ENCODE measurements around the gene UNC13B.

Gene UNC13B

DNA sequence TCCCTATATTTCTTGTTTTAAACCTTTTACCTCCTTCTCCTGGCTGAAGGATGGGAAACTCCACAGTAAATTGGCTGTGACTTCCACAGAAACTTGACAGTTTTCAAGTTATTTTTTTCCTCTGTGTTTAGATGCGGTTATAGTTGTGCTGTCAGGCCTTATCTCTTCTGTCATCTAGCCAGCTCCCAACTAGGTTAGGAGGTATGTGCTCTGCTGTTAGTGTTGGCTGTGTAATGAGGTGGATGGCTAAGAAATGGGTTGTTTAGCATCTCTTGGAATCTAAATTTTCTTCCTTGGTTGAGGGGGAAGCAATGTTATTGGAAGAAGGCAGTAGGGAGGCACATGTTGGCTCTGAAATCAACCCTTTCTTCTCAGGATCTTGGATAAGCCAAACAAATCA lies 178.2 kb downstream of the UNC13B start:
- no peak for DNase-seq

DNA sequence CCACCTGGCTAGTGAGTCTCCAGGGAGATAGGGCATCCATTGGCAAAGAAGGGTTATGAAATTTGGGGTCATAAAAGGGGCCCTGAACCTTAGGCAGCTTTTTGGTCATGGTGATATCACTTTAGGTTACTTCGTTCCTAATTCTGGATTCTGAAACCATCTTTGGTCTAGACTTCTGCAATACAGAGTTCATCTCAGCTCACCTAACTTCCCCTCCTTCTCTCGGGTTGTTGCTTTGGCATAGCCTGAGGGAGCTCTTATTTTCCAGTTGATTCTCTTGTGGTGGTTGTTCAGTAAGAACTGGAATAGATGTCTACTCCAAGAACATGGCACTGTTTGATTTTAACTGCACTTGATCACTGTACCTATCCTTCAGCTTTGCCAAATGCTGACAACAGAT lies 179.2 kb downstream of the UNC13B start:
- no peak for DNase-seq

DNA sequence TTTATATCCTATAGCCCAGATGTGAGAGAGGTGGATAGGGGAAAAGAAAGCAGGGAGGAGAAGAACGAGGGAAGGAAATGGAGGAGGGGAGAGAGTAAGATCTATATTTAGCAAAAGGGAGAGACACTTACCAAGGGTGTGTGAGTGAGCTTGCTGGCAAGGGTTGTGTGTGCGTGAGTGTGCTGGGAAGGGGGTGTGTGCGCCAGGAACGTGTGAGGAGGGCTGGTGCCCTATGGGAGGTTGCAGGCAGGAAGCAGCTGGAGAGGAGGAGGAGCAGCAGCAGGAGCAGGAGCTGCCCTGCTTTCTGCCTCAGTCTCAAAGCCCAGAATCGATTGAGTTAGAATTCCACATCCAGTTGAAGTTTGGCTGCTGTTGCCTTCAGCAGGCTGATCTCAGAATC lies 179.8 kb downstream of the UNC13B start:
- DNase-seq, result no peak

DNA sequence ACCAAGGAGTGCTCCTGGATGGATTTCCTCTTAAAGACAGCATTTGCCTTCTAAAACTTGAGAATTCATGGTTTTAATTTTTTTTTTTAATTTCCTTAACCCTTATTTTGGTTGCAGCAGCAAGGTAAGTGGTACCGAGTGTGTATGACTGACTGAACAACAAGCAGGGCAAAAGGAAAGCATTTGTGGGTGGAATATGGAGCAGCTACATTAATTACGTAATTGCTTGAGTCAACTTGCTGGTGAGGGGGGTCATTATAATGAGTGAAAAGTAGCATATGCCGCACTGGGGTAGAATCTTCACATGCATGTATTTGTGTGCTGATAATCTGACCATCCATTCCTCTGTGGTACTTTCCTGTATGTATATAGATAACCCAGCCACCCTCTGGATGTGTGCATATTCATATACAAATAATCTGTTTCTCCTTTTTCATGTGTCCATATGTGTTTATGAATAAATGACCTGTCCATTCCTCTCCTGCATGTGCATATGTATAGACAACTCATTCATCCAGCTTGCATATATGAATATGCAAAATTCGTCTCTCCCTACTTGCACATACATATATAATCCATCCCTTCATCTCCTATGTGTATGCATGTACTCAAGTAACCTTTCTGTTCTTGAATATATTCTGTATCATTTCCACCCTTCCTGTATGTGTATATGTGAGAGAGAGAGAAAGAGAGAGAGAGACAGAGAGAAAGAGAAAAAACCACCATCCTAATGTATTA lies 180.6 kb downstream of the UNC13B start:
- no peak for DNase-seq

DNA sequence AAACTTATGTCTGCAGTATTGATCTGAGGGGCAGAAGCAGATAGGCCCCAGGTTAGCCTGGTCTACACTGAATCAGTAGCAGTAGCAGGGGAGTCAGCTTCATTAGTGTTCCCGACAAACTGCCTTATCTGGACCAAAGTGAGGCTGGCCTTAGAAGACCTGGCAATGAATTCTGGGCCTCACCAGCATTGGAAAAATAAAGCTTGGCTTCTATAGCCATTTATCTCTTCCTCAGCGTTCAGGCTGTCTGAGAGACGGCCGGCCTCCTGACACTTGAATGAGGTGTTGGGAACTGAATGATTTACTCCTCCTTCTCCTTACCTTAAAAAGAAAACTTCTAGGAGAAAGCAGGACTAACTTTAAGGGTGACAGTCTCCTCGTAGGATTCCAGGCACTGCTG lies 186.3 kb downstream of the UNC13B start:
- no peak for DNase-seq

DNA sequence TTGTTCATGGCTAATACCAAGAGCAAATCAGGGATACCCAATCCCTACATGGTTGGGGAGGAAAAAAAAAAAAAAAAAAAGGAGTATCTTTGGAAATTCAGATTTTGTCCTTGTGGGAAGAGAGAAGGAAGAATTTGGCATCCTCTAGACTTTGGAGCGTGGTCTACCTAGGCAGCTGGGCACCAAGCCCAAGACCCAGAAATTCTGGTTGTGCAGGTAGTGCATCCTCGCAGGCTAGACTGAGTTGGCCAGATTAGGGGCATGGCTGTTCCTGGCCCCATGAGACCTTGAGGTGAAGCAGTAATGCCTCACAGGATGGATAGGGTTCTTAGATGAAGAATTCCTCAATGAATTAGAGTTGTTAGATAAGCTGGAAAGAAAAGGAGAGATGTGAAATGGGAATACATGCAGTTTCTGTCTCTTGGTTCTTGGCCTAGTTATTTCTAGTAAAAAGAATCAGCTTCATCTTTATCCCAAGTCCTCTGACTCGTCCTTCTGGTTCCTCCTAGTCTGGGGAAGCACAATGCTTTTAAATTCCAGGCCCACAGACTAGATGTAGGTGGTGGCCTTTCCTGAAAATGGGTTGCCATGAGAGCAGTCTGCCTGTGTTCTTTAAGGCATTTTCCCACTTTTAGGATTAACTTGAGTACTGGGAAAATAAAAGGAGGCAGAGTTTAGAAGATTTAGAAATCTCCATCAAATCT lies 187.6 kb downstream of the UNC13B start:
- DNase-seq, result no peak

DNA sequence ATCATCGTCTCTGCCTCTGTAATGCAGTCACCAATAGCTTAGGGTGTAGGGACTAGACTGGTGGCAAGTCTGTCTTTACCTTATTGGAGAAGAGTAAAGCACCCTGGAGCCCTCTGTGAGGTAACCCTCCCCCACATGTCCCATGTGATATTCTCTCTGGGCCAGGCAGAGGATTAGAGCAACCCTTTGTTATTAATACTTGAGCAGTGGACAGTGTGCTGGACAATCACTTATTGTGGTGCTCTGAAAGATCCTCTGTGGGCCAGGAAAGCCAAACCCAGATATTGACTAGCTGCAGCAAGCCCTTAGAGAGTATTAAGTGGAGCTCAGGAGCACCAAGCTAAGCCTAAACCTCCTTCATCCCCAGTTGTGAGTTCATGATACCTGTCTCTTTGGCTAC lies 188.4 kb downstream of the UNC13B start:
- DNase-seq, result no peak

DNA sequence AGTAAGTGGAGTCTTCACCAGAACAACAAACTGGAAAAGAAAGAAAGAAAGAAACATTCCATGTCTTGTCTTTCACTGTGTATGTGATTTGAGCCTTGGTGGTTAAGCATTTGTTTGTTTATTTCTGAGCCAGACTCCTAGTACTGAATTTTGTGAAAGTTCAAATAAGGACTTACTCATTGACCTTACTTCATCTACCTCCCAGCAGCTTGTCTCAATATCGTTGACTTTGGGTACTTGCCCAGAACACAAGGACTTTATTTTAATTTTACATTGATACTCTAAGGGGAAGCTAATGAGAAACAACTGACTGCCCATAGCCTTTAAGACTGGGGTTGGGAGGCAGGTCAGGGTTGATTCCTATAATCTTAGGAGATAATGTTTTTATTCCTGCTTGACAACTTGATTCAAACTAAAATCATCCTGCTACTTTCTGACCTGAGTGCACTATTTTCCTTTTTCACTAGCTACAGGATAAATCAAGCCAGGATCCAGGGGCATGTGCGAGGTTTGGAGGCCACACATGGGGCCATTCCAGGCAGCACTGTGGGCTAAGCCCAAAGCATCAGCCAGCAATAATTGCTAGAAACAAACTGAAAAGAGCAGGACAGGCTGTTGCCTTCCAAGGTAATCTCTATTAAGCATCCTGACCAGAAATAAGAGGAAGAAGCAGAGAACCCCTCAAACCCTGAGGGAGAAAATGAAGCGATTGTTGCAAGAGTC lies 189.2 kb downstream of the UNC13B start:
- no peak for DNase-seq

DNA sequence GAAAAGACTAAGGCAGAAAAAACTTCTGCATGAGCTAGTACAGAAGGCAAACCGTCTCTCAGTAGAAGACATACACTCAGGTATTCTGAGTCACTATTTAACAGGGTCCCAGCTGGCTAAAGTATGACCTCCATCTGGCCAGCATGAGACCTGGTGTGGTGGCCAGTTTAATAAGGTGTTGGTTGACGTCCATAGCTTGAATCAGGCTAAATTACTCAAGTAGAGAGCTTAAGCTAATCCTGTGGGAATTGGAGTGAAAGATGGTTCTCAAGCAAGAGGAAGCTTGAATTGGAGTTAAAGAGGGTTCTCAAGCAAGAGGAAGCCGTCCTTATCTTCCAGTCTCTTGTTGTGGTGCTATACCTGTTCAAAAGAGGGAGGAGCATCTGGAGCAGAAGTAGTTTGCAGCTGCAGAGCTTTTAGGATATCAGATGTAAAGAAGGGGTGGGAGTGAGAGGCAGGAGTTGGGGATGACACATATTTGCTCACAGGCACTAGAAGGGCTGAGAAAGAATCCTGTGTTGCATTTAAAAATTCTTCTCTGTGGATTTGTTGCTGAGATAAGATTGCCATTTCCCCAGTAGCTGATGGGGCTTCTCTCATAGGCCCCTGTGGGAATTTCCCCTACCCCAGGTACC lies 192.0 kb downstream of the UNC13B start:
- no peak for DNase-seq

DNA sequence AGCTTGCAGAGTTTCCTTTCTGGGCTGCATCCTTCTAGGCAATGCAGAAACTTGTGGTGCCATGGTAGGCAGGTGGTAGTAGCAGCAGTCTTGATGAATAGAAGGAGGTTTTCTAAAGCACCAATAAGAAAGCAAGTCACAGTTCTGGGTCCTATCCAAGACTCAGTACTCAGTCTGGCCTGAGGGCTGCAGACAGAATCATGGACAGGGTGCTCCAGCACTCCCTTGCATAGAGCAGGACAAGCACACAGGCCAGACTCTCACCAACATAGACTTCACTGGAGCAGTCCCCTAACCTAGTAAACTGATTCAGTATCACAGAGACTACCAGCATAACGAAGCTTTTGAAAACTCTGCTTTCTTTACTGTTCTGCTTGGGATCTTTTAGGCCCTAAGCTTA lies 194.1 kb downstream of the UNC13B start:
- no peak for DNase-seq

DNA sequence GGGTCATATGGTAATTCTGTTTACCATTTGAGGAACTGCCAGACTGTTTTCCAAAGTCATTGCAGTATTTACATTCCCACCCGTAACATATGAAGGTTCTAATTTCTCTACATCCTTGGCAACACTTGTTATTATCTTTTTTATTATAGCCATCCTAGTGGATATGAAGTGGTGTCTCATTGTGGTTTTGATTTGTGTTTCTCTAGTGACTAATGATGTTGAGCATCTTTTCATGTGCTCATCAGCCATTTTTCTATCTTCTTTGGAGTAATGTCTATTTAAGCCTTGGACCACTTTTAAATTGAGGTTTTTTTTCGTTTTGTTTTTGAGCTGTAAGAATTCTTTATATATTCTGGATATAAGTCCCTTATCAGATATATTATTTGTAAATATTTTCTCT lies 195.3 kb downstream of the UNC13B start:
- no peak for DNase-seq

DNA sequence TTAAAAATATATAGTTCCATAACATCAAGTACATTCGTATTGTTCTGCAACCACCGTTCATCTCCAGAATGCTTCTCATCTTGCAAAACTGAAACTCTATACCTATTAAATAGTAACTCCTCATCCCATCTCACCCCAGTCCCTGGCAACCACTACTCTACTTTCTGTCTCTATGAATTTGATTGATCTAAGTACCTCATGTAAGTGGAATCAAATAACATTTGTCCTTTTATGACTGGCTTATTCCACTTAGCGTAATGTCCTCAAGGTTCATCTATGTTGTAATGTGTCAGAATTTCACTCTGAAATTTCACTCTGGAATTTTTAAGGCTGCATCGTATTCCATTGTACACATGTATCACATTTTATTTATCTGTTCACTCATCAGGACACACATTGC lies 196.0 kb downstream of the UNC13B start:
- DNase-seq, result no peak

DNA sequence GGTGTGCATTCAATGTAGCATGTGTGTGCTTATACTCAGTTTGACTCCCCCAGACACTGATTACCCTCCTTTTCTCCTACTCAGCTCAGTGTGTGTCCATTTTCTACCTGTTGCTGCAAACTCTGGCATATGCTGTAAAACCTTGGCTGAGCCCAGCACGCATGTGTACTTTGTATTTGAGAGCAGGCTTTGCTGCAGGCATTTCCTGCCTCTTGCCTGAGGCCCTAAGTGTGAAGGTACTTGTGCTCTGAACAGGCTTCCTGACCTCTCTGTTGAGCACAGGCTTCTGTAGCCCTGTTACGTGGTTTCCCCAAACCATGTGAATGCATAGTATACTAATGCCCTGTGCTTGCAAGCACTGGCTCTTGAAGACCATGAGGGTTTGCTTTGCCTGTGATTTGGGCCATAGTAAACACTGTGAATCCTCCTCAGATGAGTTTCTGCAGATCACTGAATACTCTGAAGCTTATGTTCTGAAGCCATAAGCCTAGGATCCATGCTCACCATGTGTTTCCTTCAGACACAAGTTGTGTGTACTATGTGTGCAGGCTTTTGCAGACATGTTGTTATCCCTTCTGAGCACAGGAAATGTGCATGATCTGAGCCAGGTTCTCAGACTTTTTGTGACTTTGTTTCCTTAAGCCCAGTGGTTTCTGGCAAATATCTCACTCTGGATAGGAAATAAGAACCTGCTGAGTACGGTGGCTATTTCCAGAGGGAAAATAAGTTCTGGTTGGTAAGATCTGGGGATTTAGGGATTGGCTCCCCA lies 203.2 kb downstream of the UNC13B start:
- no peak for DNase-seq

DNA sequence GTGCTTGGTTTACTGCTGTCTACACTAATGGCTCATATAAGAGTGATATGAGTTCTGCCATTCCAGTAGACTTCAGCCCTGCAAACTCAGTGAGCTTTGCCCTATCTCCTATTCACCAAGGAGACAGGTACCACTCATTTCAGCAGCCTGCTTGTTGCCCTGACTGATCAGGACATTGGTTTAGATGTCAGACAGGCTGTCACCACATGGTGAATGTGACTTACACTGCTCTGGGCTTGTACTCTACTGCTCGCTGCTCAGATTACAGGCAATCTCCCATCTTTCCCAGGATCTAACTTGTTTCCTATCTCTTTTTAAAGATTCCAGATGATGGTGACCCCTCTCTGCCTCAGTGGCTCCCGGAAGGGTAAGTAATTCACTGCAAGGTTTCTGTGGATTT lies 204.8 kb downstream of the UNC13B start:
- no peak for DNase-seq

DNA sequence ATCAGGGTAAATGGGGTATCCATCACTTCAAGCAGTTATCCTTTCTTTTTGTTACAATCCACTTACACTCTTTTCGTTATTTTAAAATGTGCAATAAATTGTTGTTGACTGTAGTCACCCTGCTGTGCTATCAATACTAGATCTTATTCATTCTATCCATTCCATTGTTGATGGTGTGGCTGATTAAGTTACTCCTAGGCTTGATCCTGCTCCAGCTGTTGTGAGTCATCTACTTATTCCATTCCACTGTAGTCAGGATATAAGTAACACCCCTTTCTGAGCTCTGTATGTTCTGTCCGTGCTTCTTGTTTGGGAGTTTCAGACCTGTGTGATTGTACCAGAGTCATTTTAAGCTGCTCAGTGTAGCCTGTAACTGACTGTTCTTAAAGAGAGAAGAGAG lies 205.6 kb downstream of the UNC13B start:
- no peak for DNase-seq

DNA sequence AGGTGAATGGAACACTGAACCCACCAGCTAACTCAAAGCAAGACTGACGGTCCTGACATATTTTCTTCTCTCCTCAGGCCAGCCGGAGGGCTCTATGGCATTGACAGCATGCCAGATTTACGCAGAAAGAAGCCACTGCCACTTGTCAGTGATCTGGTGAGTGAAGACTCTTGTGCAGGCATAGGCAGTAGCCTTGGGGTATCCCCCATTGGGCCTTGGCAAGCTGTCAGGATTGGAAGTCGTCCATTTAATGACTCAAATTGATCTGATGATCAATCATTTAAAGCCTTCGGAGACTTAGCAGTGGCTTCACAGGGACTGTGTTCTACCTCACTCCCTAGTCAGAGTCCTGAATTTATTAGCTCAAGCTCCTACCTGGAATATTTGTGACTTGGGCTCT lies 208.4 kb downstream of the UNC13B start:
- DNase-seq, result no peak

DNA sequence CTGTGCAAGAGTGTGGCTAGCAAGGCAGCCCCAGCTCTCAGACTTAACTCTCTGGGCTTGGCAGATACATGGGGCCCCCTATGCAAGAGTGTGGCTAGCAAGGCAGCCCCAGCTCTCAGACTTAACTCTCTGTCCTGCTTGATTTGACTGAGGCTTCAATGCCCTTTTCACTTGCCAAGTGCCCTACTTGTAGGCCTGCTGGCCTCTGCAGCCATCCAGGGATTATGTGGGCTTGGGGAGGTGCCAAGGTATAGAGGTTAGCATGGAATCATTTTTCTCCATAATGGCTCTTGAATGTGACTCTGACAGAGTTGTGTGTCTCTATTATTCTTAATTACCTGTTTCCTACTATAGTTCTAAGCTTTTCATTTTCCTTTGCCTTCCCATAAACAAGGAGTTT lies 212.6 kb downstream of the UNC13B start:
- DNase-seq, result no peak

DNA sequence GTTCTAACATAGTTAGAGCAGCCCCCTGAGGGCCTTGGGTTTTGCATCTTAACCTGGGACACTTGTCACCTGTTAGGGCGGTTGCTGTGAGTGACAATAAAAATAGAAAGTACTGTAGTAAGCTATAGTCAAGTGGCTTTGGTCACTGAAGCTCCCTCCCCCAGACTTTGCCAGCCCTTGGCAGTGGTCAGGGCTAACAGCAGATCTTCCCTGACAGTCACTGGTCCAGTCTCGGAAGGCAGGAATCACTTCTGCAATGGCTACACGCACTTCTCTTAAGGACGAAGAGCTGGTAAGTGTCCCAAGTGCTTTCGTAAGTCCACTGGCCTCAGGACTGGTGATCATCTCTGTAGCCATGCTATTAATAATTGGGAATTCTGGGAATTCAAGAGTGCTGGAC lies 213.1 kb downstream of the UNC13B start:
- DNase-seq, result no peak

DNA sequence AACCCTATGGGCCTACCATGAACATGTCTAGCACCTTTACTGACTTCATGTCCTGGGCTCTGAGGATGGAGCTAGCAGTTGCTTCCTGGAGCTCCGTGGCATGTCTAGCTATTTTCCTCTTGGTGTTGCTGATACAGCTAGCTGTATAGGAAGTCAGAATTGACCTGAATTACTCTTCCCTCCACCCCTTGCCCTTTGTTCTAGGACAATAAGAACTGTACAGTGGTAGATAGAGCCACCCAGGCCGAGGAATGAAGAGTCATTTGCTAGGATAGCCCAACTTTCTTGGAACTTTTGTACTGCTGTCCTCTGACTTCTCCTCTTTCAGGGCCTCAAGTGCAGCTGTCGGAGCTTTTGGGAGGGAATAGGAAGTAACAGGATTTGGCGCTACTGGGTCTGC lies 218.2 kb downstream of the UNC13B start:
- DNase-seq, result no peak

DNA sequence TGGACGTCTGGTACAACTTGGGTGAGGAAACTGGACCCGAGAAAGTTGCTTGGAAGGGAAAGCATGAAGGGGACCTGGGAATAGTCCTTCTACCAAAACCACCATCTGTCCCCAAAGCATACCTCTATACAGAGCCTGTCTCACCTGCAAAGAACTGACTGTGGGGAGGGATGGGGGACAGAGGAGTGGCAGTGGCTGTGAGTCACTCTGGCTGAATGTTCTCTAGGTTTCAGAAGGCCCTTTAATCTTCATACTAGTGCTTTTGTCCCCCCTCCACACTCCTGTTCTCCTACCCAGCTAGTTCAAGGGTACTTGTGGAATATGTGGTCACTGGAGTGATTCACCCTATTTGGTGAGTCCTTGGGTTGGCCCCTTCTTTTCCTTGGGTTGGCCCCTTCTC lies 218.8 kb downstream of the UNC13B start:
- no peak for DNase-seq

DNA sequence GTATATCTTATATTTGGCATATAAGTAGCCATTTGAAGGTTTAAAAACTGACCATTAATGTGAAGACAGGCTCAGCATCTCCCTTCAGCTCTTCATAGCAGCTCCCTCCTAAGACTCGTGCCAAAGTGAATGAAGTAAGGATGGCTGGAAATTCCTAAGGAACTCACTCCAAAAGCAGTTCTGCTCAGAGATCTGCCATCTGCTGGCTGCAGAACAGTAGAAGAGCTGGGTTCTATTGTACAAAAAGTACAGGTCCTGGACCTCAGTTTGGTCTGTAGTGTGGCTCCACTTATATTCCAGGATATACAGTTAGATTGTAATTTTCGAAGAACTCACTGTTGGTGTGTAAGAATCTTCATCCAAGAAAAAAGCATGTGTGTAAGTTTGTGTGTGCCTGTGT lies 223.2 kb downstream of the UNC13B start:
- DNase-seq, result no peak

DNA sequence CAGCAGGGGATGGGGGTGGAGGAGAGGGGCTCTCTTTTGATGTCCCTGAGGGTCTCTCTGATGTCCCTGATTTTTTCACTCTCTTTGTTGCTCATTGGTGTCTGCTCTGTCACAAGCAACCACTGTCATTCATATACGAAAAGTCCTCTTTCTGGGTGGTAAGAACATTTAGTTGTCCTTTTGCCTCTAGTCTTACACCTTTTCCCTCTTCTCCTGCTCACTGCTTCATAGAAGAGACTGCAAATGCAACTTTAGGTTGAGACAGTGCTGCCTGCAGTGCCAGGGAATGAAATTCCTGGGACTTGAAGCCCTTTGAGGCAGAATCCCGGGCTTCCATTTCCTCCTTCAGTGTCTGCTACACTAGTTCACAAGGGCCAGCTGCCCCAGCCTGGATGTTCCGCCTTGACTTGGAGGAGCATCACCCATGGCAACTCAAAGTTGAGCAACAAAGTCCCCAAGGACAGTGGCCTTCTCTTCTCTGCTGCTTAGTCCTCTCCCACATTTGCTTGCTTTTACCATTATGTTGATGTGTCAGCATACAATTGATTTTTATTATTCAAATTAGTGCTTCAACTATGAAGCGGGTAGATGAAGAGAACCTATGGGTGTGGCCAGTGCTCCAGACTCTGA lies 233.4 kb downstream of the UNC13B start:
- no peak for DNase-seq

DNA sequence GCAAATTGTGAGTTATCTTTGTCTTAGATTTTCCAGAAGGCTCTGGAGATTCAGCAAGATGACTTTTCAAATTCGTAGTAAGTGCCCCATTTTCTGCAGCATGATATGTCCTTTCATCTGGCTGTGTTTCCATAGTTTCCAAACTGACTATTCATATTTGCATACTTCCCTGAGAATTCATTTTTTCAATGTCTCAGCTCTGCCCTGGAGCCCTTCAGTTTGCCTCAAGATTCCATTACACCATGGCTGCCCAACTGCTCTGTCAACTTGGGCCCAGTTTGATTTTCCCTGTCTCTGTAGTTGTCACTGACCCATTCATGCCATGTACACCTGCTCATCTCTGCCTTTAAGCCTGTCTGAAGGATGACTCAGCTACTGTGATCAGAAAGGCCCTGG lies 233.9 kb downstream of the UNC13B start:
- DNase-seq, result no peak
